HG03175 (cell line): Measurements from ENCODE around the gene ASGR1.
"Not testable (repeated sequence)": the region's sequence is repeated elsewhere in the genome, so short reads cannot be mapped to it uniquely, and the experiment has no call there.

ENCODE experiments used
- ATAC-seq: cut with Tn5 transposase; IDR thresholded peaks from one replicate; pipeline ENCODE4 v1.9.1; 2021; ENCODE audit warnings: mild to moderate bottlenecking, moderate library complexity; ENCODE audit not compliant: unreplicated experiment

Gene ASGR1

GRCh38 chr17:7167832-7168231, 11.3 kb downstream of the ASGR1 start:
- ATAC-seq: no peak

- no peak for ATAC-seq
These were observed 12.3 kb downstream of the ASGR1 start for GRCh38 chr17:7166873-7167272.

GRCh38 chr17:7159571-7159970, 19.6 kb downstream of the ASGR1 start:
- ATAC-seq: not testable (repeated sequence)

- ATAC-seq: not testable (repeated sequence)
These were observed 20.7 kb downstream of the ASGR1 start for GRCh38 chr17:7158424-7158823.

- no peak for ATAC-seq
These were observed 22.7 kb downstream of the ASGR1 start for GRCh38 chr17:7156342-7156940.

GRCh38 chr17:7147772-7148171, 31.4 kb downstream of the ASGR1 start:
- no peak for ATAC-seq

GRCh38 chr17:7146115-7146514, 33.1 kb downstream of the ASGR1 start:
- no peak for ATAC-seq

- no peak for ATAC-seq
These were observed 35.0 kb downstream of the ASGR1 start for GRCh38 chr17:7144213-7144612.

GRCh38 chr17:7141824-7142223, 37.3 kb downstream of the ASGR1 start:
- ATAC-seq: no peak

GRCh38 chr17:7139400-7139799, 39.8 kb downstream of the ASGR1 start:
- no peak for ATAC-seq

GRCh38 chr17:7138800-7139381, 40.3 kb downstream of the ASGR1 start:
- no peak for ATAC-seq

- ATAC-seq: no peak
These were observed 41.8 kb downstream of the ASGR1 start for GRCh38 chr17:7137171-7137943.

GRCh38 chr17:7136266-7136877, 42.8 kb downstream of the ASGR1 start:
- ATAC-seq: no peak

GRCh38 chr17:7133916-7134315, 45.3 kb downstream of the ASGR1 start:
- ATAC-seq: no peak

- no peak for ATAC-seq
These were observed 45.7 kb downstream of the ASGR1 start for GRCh38 chr17:7133424-7133823.

GRCh38 chr17:7132511-7133094, 46.6 kb downstream of the ASGR1 start:
- ATAC-seq: peak; percentile 66

GRCh38 chr17:7131423-7131791, 47.8 kb downstream of the ASGR1 start:
- no peak for ATAC-seq

- ATAC-seq: no peak
These were observed 48.3 kb downstream of the ASGR1 start for GRCh38 chr17:7130621-7131422.

- no peak for ATAC-seq
These were observed 49.9 kb downstream of the ASGR1 start for GRCh38 chr17:7129311-7129710.

- no peak for ATAC-seq
These were observed 51.0 kb downstream of the ASGR1 start for GRCh38 chr17:7128160-7128559.

GRCh38 chr17:7127501-7127900, 51.7 kb downstream of the ASGR1 start:
- not testable (repeated sequence) for ATAC-seq
